Tibial artery (tissue), 4 donors: ENCODE measurements around the gene TTC7B.

ENCODE experiments used
- DNase-seq, 2 donors: peaks; one replicate each; pipeline ENCODE4 v3.0.0-alpha.2; 2019
- H3K27ac ChIP-seq, 2 donors: fragments of 200-600 bp; sonication (generic) in 1 of 2; 1 replicate in 1 of 2; 2 replicates in 1 of 2; pipeline ENCODE4 v1.5.1; 2018 to 2019; ENCODE audit warnings: mild to moderate bottlenecking in 1 of 2
- H3K27me3 ChIP-seq, 2 donors: fragments of 200-600 bp; sonication (generic) in 1 of 2; one replicate each; pipeline versions ENCODE4 v1.5.1 to v1.6.0; 2016 to 2019
- H3K36me3 ChIP-seq, 3 donors: fragments of 200-600 bp; sonication (generic) in 2 of 3; one replicate each; pipeline ENCODE4 v1.5.1; 2016 to 2019; ENCODE audit warnings: mild to moderate bottlenecking in 2 of 3
- H3K4me1 ChIP-seq, 4 donors: fragments of 200-600 bp; sonication (generic) in 2 of 4; 1 replicate in 3 of 4; 2 replicates in 1 of 4; pipeline ENCODE4 v1.5.1; 2016 to 2019
- H3K4me3 ChIP-seq, 2 donors: fragments of 200-600 bp; sonication (generic) in 1 of 2; 1 replicate in 1 of 2; 2 replicates in 1 of 2; pipeline ENCODE4 v1.5.1; 2018 to 2019; ENCODE audit warnings: mild to moderate bottlenecking in 2 of 2
- H3K9me3 ChIP-seq, 3 donors: fragments of 200-600 bp; sonication (generic) in 1 of 3; one replicate each; pipeline ENCODE4 v1.5.1; 2016 to 2019
- intact Hi-C: fragments of 100-400 bp; cut with DNase I; formaldehyde crosslinking; loops from one replicate; pipeline ENCODE4 v1.15.0; 2023; ENCODE audit warnings: low total_unique reads
- TF ChIP-seq, protein P1 (sequence below), 2 experiments: fragments of 200-600 bp in 1 of 2; fragments of 450-650 bp in 1 of 2; IDR thresholded peaks; one replicate each; pipeline ENCODE4 v1.5.1; 2017 to 2019; ENCODE audit warnings: antibody characterized with exemption in 2 of 2, mild to moderate bottlenecking in 1 of 2, moderate library complexity in 1 of 2

TTC7B gene

DNA sequence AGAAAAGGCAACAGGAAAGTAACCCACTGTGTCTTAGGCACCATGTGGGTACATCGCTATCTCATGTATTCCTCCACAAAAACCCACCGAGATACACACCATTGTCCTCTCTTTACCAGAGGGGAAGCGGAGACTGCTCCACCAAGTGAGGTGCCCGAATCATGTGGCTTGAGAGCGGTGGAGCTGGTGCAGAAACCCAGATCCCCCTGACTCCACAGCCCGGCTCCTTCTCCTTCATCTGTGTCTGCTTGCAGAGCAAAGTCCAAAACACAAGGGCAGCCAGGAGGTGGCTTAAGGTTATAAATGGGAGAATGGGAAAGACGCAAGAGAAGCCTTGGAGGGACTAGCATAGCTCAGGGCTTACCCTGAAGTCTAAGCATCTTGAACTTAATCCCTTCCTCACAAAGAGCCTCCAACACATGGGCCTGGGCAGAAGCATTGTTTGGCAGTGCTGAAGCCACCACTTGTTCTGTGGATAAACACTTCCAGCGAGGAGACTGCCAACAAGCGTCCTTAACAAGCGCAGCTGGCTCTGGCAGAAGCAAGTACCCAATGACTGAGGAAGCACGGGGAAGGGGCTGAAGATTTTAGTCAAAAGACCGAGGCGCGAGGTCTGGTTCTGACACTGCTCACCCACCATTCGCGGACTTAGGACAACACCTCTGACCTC is 83.0 kb downstream of the TTC7B start:
- no peak for DNase-seq
- H3K4me1 ChIP-seq, result peaks cover 0 to 9% (median 3%) of the 10 kb centered on the region in 4 donors
- no peaks in the 10 kb centered on the region for H3K36me3 ChIP-seq
- no peak overlapping the region for H3K27ac ChIP-seq
- intact Hi-C loops, result no loop called here
- no peaks in the 10 kb centered on the region for H3K27me3 ChIP-seq
- no peaks in the 10 kb centered on the region for H3K9me3 ChIP-seq
- TF ChIP-seq, protein P1, sequence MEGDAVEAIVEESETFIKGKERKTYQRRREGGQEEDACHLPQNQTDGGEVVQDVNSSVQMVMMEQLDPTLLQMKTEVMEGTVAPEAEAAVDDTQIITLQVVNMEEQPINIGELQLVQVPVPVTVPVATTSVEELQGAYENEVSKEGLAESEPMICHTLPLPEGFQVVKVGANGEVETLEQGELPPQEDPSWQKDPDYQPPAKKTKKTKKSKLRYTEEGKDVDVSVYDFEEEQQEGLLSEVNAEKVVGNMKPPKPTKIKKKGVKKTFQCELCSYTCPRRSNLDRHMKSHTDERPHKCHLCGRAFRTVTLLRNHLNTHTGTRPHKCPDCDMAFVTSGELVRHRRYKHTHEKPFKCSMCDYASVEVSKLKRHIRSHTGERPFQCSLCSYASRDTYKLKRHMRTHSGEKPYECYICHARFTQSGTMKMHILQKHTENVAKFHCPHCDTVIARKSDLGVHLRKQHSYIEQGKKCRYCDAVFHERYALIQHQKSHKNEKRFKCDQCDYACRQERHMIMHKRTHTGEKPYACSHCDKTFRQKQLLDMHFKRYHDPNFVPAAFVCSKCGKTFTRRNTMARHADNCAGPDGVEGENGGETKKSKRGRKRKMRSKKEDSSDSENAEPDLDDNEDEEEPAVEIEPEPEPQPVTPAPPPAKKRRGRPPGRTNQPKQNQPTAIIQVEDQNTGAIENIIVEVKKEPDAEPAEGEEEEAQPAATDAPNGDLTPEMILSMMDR (IDR thresholded peaks at IDR 0.05), result no peak
- no peak overlapping the region for H3K4me3 ChIP-seq

DNA sequence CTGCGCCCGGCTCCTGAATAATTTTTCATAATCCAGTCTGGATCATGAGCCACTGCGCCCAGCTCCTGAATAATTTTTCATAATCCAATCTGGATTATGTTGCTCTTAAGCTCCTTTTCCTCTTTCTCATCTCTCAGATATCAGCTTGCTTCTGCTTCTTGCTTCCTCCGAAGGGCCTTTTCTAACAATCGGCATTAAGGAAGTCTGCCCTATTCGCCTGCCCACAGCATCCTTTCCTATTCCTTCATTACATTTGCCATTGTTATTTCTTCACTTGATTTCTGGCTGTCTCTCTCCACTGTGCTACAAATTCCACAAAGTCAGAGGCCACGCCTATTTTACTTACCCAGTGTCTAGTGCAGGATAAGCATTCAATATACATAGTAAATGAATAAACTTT is 83.5 kb downstream of the TTC7B start:
- DNase-seq, result no peak
- no peaks in the 10 kb centered on the region for H3K36me3 ChIP-seq
- no peak overlapping the region for H3K4me3 ChIP-seq
- intact Hi-C loops, result no loop called here
- no peaks in the 10 kb centered on the region for H3K9me3 ChIP-seq
- H3K27ac ChIP-seq, result no peak overlapping the region
- peaks cover 0 to 9% (median 3%) of the 10 kb centered on the region in 4 donors for H3K4me1 ChIP-seq
- H3K27me3 ChIP-seq, result no peaks in the 10 kb centered on the region
- TF ChIP-seq, protein P1 (IDR thresholded peaks at IDR 0.05), result no peak

DNA sequence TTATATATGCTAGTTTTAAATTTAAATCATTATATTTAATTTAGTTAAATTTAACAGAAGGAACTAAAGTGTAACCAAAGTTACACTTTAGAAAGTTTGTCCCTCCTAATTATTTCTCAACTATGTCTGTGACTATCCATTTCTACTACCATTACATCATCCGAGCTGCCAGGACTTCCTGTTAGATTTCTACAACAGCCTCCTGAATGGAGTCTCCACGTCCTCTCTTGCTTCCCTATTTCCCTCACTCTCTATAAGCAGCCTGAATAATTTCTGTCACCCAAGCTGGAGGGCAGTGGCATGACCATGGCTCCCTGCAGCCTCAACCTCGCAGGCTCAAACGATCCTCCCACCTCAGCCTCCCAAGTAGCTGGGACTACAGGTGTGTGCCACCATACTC is 84.1 kb downstream of the TTC7B start:
- H3K27me3 ChIP-seq, result no peaks in the 10 kb centered on the region
- intact Hi-C loops, result no loop called here
- H3K36me3 ChIP-seq, result no peaks in the 10 kb centered on the region
- H3K27ac ChIP-seq, result no peak overlapping the region
- no peak overlapping the region for H3K4me3 ChIP-seq
- TF ChIP-seq, protein P1 (IDR thresholded peaks at IDR 0.05), result no peak
- no peak for DNase-seq
- H3K9me3 ChIP-seq, result no peaks in the 10 kb centered on the region
- H3K4me1 ChIP-seq, result peaks cover 0 to 9% (median 3%) of the 10 kb centered on the region in 4 donors

DNA sequence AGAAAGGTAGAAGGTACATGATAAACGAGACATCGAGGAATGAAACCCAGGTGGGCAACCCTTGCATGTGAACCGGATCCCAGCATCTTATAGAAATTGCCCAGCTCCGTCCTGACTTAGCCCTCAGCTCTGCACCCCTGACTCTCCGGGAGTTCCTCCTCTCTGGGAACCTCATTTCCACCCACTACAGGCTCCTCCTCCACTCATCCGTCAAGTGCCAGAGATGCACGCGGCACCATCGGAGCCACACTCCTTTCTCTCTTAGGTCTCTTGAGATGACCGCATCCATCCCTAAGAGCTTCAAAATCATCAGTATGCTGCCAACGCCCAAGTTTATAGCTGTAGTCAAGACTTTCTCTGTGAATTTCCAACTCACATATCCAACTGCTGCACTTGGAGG is 84.7 kb downstream of the TTC7B start:
- Histone ChIP-seq H3K36me3 (no peaks in the 10 kb centered on the region), H3K27me3 (no peaks in the 10 kb centered on the region), H3K4me1 (peaks cover 0 to 13% (median 7%) of the 10 kb centered on the region in 4 donors), H3K9me3 (no peaks in the 10 kb centered on the region), H3K27ac (no peak overlapping the region), H3K4me3 (no peak overlapping the region)
- TF ChIP-seq, protein P1 (IDR thresholded peaks at IDR 0.05), result no peak
- intact Hi-C loops, result no loop called here
- no peak for DNase-seq

DNA sequence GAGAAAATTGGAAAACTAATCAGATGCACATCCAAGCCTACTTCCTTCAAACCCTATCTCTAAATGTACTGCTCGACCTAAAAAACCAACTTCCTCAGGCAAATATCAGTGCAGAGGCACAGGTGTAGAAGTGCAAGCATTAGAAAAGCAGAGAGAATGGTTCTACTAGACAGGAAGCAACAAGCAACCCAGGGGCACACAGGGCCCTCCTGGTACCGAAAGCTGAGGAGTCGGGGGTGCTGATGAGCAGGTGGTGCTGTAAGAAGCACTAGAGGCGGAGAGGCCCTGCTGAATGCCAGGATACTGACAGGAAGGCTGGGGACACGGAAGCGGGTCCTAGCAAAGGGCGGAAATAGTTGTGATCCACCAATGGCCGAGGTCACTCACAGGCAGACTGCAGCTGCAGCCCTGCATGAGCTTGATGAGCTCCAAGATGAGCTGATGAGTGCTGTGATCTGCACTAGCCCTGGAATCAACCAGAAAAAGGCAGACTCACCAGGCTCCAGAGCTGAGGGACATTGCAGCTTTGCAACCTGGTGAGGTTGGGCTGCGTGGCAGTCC is 85.9 kb downstream of the TTC7B start:
- no peak for DNase-seq
- peaks cover 0 to 18% (median 11%) of the 10 kb centered on the region in 4 donors for H3K4me1 ChIP-seq
- no peak overlapping the region for H3K4me3 ChIP-seq
- no peaks in the 10 kb centered on the region for H3K36me3 ChIP-seq
- no peaks in the 10 kb centered on the region for H3K9me3 ChIP-seq
- intact Hi-C loops, result no loop called here
- H3K27ac ChIP-seq, result no peak overlapping the region
- no peaks in the 10 kb centered on the region for H3K27me3 ChIP-seq
- TF ChIP-seq, protein P1 (IDR thresholded peaks at IDR 0.05), result no peak
